CD4-positive, alpha-beta T cell treated with Interleukin-10 for 1 hour (primary cell): ENCODE results near the gene CSTF2.

Experiments
- DNase-seq: peaks from one replicate; pipeline ENCODE4 v3.0.0-alpha.2; 2020

Gene CSTF2

GRCh38 chrX:100871594-100872560 lies 51.7 kb downstream of the CSTF2 start:
- DNase-seq = no peak

DNA sequence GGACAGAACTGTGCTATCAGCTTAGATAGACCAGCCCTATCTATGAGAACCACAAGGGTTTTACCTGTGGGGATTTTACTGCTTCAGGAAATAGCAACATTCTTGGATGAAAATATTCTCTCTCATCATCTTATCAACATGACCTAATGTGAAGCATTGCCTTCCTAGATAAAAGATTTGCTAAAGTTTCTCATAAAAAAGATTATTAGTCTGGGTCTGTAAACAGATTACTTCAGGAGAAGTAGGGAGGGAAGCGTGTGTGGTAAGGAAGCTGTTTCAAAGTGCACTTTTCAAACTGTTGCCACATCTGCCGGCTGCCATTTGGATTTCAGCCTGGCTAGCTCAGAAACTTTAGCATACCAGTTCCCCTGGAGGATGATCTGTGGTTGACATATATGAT lies 54.1 kb downstream of the CSTF2 start, which contains the start of gene NOX1:
Gene NOX1, minus strand, starts transcription at position 35 of the 400 bp plus-strand sequence. CDS start 220 bp downstream, outside the sequence.
- no peak for DNase-seq

GRCh38 chrX:100880368-100880767 lies 60.2 kb downstream of the CSTF2 start:
- DNase-seq = no peak

DNA sequence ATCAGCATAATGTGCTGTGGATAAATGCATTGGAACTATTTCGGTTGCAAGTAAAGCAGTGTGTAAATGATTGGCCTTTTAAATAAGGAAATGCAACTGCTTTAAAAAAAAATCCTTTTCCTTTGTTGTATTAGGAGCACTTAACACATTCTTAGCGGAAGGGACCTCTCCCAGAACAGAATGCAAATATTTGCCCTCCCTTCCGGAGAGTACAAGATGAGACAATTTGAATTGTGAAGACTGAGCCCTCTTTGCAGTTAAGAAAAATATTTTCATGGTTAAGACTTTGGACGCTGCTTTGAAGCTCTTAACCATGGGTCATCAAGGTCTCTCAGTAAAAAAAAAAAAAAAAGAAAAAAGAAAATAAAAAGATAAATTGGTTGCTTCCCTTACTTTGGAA lies 63.5 kb downstream of the CSTF2 start:
- no peak for DNase-seq
